Measurements from ENCODE around the gene C2CD4D. TPM values are rescaled to one million over a fixed set of nuclear protein-coding genes. Genes with fewer than 3 reads are reported as not detected.

The C2CD4D gene
- total RNA-seq, 1 donor from 2014 or later, result 1.3 TPM

DNA sequence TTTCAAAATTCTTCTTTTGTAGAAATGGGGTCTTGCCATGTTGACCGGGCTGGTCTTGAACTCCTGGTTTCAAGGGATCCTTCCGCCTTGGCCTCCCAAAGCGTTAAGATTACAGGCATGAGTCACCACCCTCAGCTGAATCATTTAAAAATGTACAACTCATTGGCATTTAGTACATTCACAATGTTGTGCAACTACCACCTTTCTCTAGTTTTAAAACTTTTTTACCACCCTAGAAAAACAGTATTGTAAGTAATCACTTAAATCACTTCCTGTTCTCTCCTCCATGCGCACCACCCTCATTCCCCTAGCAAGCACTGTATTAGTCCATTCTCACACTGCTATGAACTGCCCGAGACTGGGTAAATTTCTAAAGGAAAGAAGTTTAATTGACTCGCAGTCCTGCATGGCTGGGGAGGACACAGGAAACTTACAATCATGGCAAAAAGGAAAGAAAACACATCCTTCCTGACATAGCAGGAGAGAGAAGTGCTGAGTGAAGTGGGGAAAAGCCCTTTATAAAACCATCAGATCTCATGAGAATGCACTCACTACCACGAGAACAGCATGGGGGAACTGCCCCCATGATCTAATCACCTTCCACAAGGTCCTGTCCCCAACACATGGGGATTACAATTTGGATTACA lies 28.3 kb upstream of the C2CD4D start:
- no peaks in the 10 kb centered on the region for H3K9me3 Mint-ChIP-seq (ENCODE audit: low read depth)
- no peak for DNase-seq (ENCODE audit: low spot score, unreplicated experiment)
- peaks cover 17% of the 10 kb centered on the region for H3K4me1 Mint-ChIP-seq (ENCODE audit: low read depth)
- peaks cover under 1% of the 10 kb centered on the region for H3K27me3 Mint-ChIP-seq
- TF ChIP-seq, protein P1, sequence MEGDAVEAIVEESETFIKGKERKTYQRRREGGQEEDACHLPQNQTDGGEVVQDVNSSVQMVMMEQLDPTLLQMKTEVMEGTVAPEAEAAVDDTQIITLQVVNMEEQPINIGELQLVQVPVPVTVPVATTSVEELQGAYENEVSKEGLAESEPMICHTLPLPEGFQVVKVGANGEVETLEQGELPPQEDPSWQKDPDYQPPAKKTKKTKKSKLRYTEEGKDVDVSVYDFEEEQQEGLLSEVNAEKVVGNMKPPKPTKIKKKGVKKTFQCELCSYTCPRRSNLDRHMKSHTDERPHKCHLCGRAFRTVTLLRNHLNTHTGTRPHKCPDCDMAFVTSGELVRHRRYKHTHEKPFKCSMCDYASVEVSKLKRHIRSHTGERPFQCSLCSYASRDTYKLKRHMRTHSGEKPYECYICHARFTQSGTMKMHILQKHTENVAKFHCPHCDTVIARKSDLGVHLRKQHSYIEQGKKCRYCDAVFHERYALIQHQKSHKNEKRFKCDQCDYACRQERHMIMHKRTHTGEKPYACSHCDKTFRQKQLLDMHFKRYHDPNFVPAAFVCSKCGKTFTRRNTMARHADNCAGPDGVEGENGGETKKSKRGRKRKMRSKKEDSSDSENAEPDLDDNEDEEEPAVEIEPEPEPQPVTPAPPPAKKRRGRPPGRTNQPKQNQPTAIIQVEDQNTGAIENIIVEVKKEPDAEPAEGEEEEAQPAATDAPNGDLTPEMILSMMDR (IDR thresholded peaks at IDR 0.05; ENCODE audit: unreplicated experiment), result no peak
- H3K27ac Mint-ChIP-seq, result no peak overlapping the region
- H3K4me3 Mint-ChIP-seq (ENCODE audit: low read depth), result no peak overlapping the region
- no peaks in the 10 kb centered on the region for H3K36me3 Mint-ChIP-seq (ENCODE audit: insufficient read depth)

DNA sequence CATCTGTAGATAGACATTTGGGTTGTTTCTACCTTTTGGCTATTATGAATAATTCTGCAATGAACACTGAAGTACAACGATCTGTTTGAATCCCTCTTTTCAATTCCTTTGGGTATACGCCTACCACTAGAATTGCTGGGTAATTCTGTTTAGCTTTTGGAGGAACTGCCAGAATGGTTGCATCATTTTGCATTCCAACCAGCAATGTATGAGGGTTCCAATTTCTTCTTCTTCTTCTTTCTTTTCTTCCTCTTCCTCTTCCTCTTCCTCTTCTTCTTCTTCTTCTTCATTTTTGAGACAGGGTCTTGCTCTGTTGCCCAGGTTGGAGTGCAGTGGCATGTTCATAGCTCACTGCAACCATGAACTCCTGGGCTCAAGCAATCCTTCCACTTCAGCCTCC lies 27.7 kb upstream of the C2CD4D start:
- H3K4me1 Mint-ChIP-seq (ENCODE audit: low read depth), result peaks cover 13% of the 10 kb centered on the region
- no peak overlapping the region for H3K27ac Mint-ChIP-seq

DNA sequence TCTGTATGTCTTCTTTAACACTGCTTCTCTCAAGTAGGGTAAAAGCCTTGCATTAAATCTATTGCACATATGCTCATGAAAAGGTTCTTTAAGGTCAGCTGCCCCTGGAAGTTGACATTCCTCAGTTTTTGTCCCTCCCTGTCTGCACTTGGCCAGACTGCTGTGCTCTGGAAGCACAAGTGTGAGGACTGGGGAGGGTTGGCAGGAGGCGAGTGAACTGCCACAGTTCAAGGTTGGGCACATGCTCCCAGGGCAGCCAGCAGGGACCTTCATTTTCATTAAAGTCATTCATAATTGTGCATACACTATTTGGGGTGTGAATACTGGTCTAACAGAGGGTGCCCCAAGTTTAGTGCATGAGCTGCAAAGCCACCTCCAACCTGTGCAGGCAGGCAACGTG lies 24.8 kb upstream of the C2CD4D start:
- no peak overlapping the region for H3K27ac Mint-ChIP-seq
- H3K36me3 Mint-ChIP-seq (ENCODE audit: insufficient read depth), result no peaks in the 10 kb centered on the region
- no peak for DNase-seq (ENCODE audit: low spot score, unreplicated experiment)
- TF ChIP-seq, protein P1 (IDR thresholded peaks at IDR 0.05; ENCODE audit: unreplicated experiment), result no peak
- peaks cover 1% of the 10 kb centered on the region for H3K4me1 Mint-ChIP-seq (ENCODE audit: low read depth)
- H3K4me3 Mint-ChIP-seq (ENCODE audit: low read depth), result no peak overlapping the region
- H3K27me3 Mint-ChIP-seq, result peaks cover 10% of the 10 kb centered on the region
- H3K9me3 Mint-ChIP-seq (ENCODE audit: low read depth), result no peaks in the 10 kb centered on the region

More for the DNA sequence above, 27.7 kb upstream of the C2CD4D start:
- H3K4me3 Mint-ChIP-seq (ENCODE audit: low read depth), result no peak overlapping the region
- peaks cover 6% of the 10 kb centered on the region for H3K27me3 Mint-ChIP-seq
- H3K36me3 Mint-ChIP-seq (ENCODE audit: insufficient read depth), result no peaks in the 10 kb centered on the region
- TF ChIP-seq, protein P1 (IDR thresholded peaks at IDR 0.05; ENCODE audit: unreplicated experiment), result no peak
- no peaks in the 10 kb centered on the region for H3K9me3 Mint-ChIP-seq (ENCODE audit: low read depth)
- no peak for DNase-seq (ENCODE audit: low spot score, unreplicated experiment)

DNA sequence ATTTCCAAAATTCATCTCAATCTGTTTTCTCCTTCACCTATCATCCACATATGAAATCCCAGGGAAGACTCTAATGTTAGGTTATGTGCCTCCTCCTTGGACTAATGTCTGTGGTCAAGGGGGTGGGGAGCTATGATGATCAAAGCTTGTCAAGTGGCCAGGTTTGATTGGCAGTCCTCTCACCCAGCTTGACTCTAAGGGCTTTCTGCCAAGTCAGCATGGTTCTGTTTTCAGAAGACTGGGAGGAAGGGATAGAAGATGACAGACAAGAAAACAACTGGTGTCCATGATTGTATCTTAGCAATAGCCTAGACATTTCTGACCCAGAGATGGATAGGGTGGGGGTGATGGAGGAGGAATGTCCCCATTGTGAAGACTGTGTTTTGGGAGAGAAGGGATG lies 23.0 kb upstream of the C2CD4D start:
- no peaks in the 10 kb centered on the region for H3K36me3 Mint-ChIP-seq (ENCODE audit: insufficient read depth)
- TF ChIP-seq, protein P1 (IDR thresholded peaks at IDR 0.05; ENCODE audit: unreplicated experiment), result no peak
- DNase-seq (ENCODE audit: low spot score, unreplicated experiment), result no peak
- H3K4me3 Mint-ChIP-seq (ENCODE audit: low read depth), result no peak overlapping the region
- H3K27ac Mint-ChIP-seq, result no peak overlapping the region
- peaks cover 1% of the 10 kb centered on the region for H3K4me1 Mint-ChIP-seq (ENCODE audit: low read depth)
- H3K9me3 Mint-ChIP-seq (ENCODE audit: low read depth), result no peaks in the 10 kb centered on the region
- peaks cover 14% of the 10 kb centered on the region for H3K27me3 Mint-ChIP-seq

DNA sequence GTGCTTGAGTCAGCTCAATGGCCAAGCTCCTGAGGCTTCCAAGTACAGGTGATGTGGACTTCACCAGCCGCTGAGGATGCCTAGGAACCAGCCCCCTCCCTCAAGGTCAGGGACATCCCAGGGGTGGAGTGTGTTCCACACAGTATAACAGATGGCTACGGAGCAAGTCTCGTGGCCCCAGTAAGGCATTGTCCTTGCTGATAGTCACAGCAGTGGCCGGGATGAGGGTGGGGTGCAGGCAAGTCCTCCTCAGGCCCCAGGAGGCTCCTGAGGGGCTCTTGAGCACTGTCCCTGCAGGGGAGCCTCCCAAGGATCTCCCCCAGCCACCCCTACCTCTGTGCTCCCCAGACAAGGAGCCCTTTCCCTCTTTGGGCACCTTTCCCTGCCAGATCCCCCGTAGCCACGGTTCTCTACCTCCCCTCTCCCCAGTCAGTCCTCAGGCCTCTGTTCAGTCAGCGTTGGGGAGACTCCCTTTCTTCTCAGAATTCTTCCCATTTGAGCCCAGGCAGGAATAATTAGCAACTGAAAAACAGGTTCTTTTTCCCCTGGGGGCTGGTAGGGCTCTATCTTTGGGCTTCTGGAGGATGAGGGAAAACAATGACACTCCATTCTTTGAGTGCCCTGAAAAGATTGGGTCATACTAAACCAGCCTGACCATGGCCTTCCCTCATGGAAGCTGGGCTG lies 21.0 kb upstream of the C2CD4D start:
- H3K4me3 Mint-ChIP-seq (ENCODE audit: low read depth), result no peak overlapping the region
- peaks cover 16% of the 10 kb centered on the region for H3K27me3 Mint-ChIP-seq
- no peaks in the 10 kb centered on the region for H3K9me3 Mint-ChIP-seq (ENCODE audit: low read depth)
- H3K27ac Mint-ChIP-seq, result no peak overlapping the region
- TF ChIP-seq, protein P1 (IDR thresholded peaks at IDR 0.05; ENCODE audit: unreplicated experiment), result no peak
- no peak for DNase-seq (ENCODE audit: low spot score, unreplicated experiment)
- peaks cover 1% of the 10 kb centered on the region for H3K4me1 Mint-ChIP-seq (ENCODE audit: low read depth)
- H3K36me3 Mint-ChIP-seq (ENCODE audit: insufficient read depth), result no peaks in the 10 kb centered on the region
